Bronchial epithelial cell (primary cell): ENCODE measurements around the gene BTBD3. TPM values are rescaled to one million over a fixed set of nuclear protein-coding genes. Genes with fewer than 3 reads are reported as not detected.
A peak's percentile ranks its signal among the peaks of the same experiment; 100 is the strongest.

Experiments
- DNase-seq: peaks from one replicate; pipeline ENCODE4 v3.0.0-alpha.2; 2010; ENCODE audit warnings: low read depth
- FAIRE-seq: peaks from 2 replicates; lab custom pipeline; 2011; peaks lifted over from hg19 to GRCh38; lab: Jason Lieb, UNC
- H3K27me3 ChIP-seq: 2 replicates; pipeline ENCODE4 v1.5.1; 2011; ENCODE audit warnings: low read length; ENCODE audit not compliant: control insufficient read depth, insufficient read depth
- H3K36me3 ChIP-seq: 2 replicates; pipeline ENCODE4 v1.5.1; 2011; ENCODE audit warnings: low read length; ENCODE audit not compliant: control insufficient read depth, insufficient read depth
- H3K4me3 ChIP-seq: 2 replicates; pipeline ENCODE4 v1.5.1; 2011; ENCODE audit warnings: mild to moderate bottlenecking, low read depth, low read length, control low read depth
- total RNA-seq: library from RNA; depleted of rRNA; stranded (reverse); fragments of >200 nt; gene quantifications from 2 replicates; pipeline ENCODE4 v1.2.1, GENCODE V29; 2014
- TF ChIP-seq, protein P1 (sequence below): IDR thresholded peaks from 2 replicates; pipeline ENCODE4 v1.5.1; 2011; ENCODE audit warnings: mild to moderate bottlenecking, moderate library complexity, low read length, control low read depth, inconsistent platforms; ENCODE audit not compliant: insufficient read depth, severe bottlenecking

The BTBD3 gene
- total RNA-seq, 1 donor from 2014 or later = 16.6 TPM

DNA sequence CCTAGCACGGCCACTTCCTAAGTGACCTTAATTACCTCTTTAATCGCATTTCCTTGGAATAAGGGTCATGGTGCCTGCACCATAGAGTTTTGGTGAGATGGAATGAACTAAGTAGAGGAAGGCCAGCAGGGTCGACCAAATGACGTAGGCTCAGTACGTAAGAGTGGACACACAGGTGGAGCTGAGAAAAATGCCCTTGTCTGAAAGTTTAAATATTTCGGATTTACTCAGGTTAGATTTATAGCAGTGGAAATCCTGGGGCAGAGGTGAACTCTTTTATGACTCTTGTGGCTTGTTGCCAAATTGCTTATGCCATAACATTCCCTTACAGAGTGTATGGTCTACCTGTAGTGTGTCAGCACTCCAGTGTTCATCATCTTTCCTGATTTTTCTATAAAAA lies 23.6 kb upstream of the BTBD3 start:
- no peak for DNase-seq
- Histone ChIP-seq H3K4me3 (no peak overlapping the region), H3K36me3 (no peaks in the 10 kb centered on the region), H3K27me3 (no peaks in the 10 kb centered on the region)
- no peak for FAIRE-seq
- TF ChIP-seq, protein P1, sequence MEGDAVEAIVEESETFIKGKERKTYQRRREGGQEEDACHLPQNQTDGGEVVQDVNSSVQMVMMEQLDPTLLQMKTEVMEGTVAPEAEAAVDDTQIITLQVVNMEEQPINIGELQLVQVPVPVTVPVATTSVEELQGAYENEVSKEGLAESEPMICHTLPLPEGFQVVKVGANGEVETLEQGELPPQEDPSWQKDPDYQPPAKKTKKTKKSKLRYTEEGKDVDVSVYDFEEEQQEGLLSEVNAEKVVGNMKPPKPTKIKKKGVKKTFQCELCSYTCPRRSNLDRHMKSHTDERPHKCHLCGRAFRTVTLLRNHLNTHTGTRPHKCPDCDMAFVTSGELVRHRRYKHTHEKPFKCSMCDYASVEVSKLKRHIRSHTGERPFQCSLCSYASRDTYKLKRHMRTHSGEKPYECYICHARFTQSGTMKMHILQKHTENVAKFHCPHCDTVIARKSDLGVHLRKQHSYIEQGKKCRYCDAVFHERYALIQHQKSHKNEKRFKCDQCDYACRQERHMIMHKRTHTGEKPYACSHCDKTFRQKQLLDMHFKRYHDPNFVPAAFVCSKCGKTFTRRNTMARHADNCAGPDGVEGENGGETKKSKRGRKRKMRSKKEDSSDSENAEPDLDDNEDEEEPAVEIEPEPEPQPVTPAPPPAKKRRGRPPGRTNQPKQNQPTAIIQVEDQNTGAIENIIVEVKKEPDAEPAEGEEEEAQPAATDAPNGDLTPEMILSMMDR = no peak

- Histone ChIP-seq H3K36me3 (no peaks in the 10 kb centered on the region), H3K4me3 (no peak overlapping the region), H3K27me3 (no peaks in the 10 kb centered on the region)
- no peak for FAIRE-seq
- TF ChIP-seq, protein P1 = no peak
- no peak for DNase-seq
Measured at GRCh38 chr20:11895861-11896387, 21.8 kb upstream of the BTBD3 start.

DNA sequence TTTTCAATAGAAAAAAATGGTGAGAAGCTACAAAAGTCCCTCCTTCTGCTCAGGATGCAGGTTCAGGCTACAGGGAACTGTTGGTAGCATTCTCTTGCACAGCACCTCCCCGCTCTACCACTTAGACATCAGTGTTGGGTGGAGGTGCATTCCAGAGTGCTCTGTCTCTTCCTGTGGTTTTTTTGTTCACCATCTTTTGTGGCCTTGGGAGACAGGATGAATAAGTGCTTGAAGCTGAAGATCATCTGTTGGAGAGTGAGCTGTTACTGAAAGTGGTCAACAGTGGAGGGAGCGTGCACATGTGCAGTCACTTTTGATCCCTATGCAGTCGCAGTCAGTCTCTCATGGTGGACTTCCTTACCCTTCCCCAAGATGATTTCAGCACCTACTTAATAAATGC lies 16.6 kb upstream of the BTBD3 start:
- Histone ChIP-seq H3K4me3 (no peak overlapping the region), H3K27me3 (no peaks in the 10 kb centered on the region), H3K36me3 (no peaks in the 10 kb centered on the region)
- peak; percentile 70 for FAIRE-seq
- peak; percentile 83 for DNase-seq
- TF ChIP-seq, protein P1 = no peak

DNA sequence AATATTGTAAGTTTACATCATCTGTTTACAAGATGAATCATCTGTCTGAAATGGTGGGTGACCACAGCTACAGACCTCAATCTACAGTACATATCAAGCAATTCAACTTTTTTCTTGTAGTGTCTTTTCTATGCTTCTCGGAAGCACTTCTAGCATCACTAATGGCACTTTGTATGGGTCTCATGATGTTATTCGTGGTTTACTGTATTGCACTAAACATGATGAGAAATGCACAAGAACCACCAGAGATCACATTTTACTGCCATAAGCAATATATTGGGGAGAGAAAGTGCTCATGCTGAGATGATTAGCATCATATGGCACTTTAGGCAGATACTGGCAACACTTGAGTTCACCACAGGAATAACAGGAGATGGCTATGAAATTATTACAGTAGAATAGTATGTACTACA lies 15.4 kb upstream of the BTBD3 start:
- TF ChIP-seq, protein P1 = no peak
- no peaks in the 10 kb centered on the region for H3K27me3 ChIP-seq
- no peak overlapping the region for H3K4me3 ChIP-seq
- no peaks in the 10 kb centered on the region for H3K36me3 ChIP-seq
- DNase-seq (peak; percentile 58), FAIRE-seq (no peak)

- no peak for FAIRE-seq
- Histone ChIP-seq H3K4me3 (no peak overlapping the region), H3K36me3 (no peaks in the 10 kb centered on the region), H3K27me3 (no peaks in the 10 kb centered on the region)
- TF ChIP-seq, protein P1 = no peak
- no peak for DNase-seq
Measured at GRCh38 chr20:11905460-11906179, 12.1 kb upstream of the BTBD3 start.
